HEK293 (cell line): Measurements from ENCODE around the gene SPRED2.

ENCODE experiments used
- BCL11A ChIP-seq: fragments of 450-650 bp; formaldehyde crosslinking; IDR thresholded peaks from 2 replicates; pipeline ENCODE4 v1.5.1; 2016; ENCODE audit warnings: low read depth, missing biosample characterization, missing genetic modification characterization
- GLIS2 ChIP-seq: fragments of 450-650 bp; formaldehyde crosslinking; IDR thresholded peaks from 2 replicates; pipeline ENCODE4 v1.5.1; 2016; ENCODE audit warnings: missing biosample characterization, missing genetic modification characterization
- HOXC10 ChIP-seq: sonication (generic); formaldehyde crosslinking; IDR thresholded peaks from 2 replicates; pipeline ENCODE4 v1.8.1; 2023; ENCODE audit warnings: mild to moderate bottlenecking, missing genetic modification reagents
- IKZF3 ChIP-seq: fragments of 450-650 bp; IDR thresholded peaks from 2 replicates; pipeline ENCODE4 v1.5.0; 2018; ENCODE audit warnings: missing biosample characterization, mild to moderate bottlenecking, missing genetic modification characterization, moderate library complexity
- KLF8 ChIP-seq: fragments of 450-650 bp; formaldehyde crosslinking; IDR thresholded peaks from 2 replicates; pipeline ENCODE4 v1.5.1; 2016; ENCODE audit warnings: missing biosample characterization, missing genetic modification characterization
- PRDM1 ChIP-seq: fragments of 450-650 bp; formaldehyde crosslinking; IDR thresholded peaks from 2 replicates; pipeline ENCODE4; 2016; ENCODE audit warnings: missing biosample characterization, missing genetic modification characterization
- PRDM2 ChIP-seq: fragments of 450-650 bp; formaldehyde crosslinking; IDR thresholded peaks from 2 replicates; pipeline ENCODE4 v1.5.1; 2016; ENCODE audit warnings: missing biosample characterization, missing genetic modification characterization, borderline replicate concordance
- TRIM28 ChIP-seq: IDR thresholded peaks from 2 replicates; pipeline ENCODE4 v1.6.1; 2011; ENCODE audit warnings: low read length, control low read depth, borderline replicate concordance
- ZBTB17 ChIP-seq: fragments of 450-650 bp; formaldehyde crosslinking; IDR thresholded peaks from 2 replicates; pipeline ENCODE4 v1.5.1; 2016; ENCODE audit warnings: missing biosample characterization, missing genetic modification characterization
- ZBTB20 ChIP-seq: fragments of 450-650 bp; formaldehyde crosslinking; IDR thresholded peaks from 2 replicates; pipeline ENCODE4 v1.5.1; 2016; ENCODE audit warnings: missing biosample characterization, missing genetic modification characterization
- ZBTB44 ChIP-seq: fragments of 450-650 bp; IDR thresholded peaks from 2 replicates; pipeline ENCODE4 v1.5.1; 2018; ENCODE audit warnings: missing biosample characterization, mild to moderate bottlenecking, missing genetic modification characterization
- ZBTB49 ChIP-seq: fragments of 450-650 bp; formaldehyde crosslinking; IDR thresholded peaks from 2 replicates; pipeline ENCODE4 v1.5.1; 2016; ENCODE audit warnings: missing biosample characterization, missing genetic modification characterization, low read depth
- ZNF121 ChIP-seq: fragments of 450-650 bp; formaldehyde crosslinking; IDR thresholded peaks from 2 replicates; pipeline ENCODE4 v1.5.1; 2016; ENCODE audit warnings: missing biosample characterization, missing genetic modification characterization
- ZNF155 ChIP-seq: fragments of 450-650 bp; formaldehyde crosslinking; IDR thresholded peaks from 2 replicates; pipeline ENCODE4 v1.5.1; 2016; ENCODE audit warnings: missing biosample characterization, missing genetic modification characterization
- ZNF18 ChIP-seq: fragments of 450-650 bp; formaldehyde crosslinking; IDR thresholded peaks from 2 replicates; pipeline ENCODE4 v1.5.1; 2016; ENCODE audit warnings: missing biosample characterization, missing genetic modification characterization
- ZNF433 ChIP-seq: fragments of 450-650 bp; formaldehyde crosslinking; IDR thresholded peaks from 2 replicates; pipeline ENCODE4 v1.5.1; 2016; ENCODE audit warnings: missing biosample characterization, missing genetic modification characterization, low read depth
- ZNF488 ChIP-seq: fragments of 450-650 bp; formaldehyde crosslinking; IDR thresholded peaks from 2 replicates; pipeline ENCODE4 v1.5.1; 2016; ENCODE audit warnings: missing biosample characterization, missing genetic modification characterization
- ZNF501 ChIP-seq: fragments of 450-650 bp; formaldehyde crosslinking; IDR thresholded peaks from 2 replicates; pipeline ENCODE4 v1.5.1; 2016; ENCODE audit warnings: missing biosample characterization, missing genetic modification characterization
- ZNF549 ChIP-seq: fragments of 450-650 bp; IDR thresholded peaks from 2 replicates; pipeline ENCODE4 v1.5.1; 2018; ENCODE audit warnings: missing biosample characterization, missing genetic modification characterization, mild to moderate bottlenecking, inconsistent platforms, moderate library complexity
- ZNF558 ChIP-seq: fragments of 450-650 bp; formaldehyde crosslinking; IDR thresholded peaks from 2 replicates; pipeline ENCODE4 v1.5.1; 2016; ENCODE audit warnings: missing biosample characterization, missing genetic modification characterization
- ZNF600 ChIP-seq: fragments of 450-650 bp; formaldehyde crosslinking; IDR thresholded peaks from 2 replicates; pipeline ENCODE4 v1.5.1; 2016; ENCODE audit warnings: missing biosample characterization, missing genetic modification characterization
- ZNF645 ChIP-seq: fragments of 450-650 bp; formaldehyde crosslinking; IDR thresholded peaks from 2 replicates; pipeline ENCODE4; 2016; ENCODE audit warnings: missing biosample characterization, missing genetic modification characterization
- ZNF658 ChIP-seq: fragments of 450-650 bp; formaldehyde crosslinking; IDR thresholded peaks from 2 replicates; pipeline ENCODE4; 2016; ENCODE audit warnings: missing biosample characterization, missing genetic modification characterization
- ZNF660 ChIP-seq: fragments of 450-650 bp; IDR thresholded peaks from 2 replicates; pipeline ENCODE4 v1.5.1; 2018; ENCODE audit warnings: missing biosample characterization, mild to moderate bottlenecking, missing genetic modification characterization
- ZNF701 ChIP-seq: fragments of 450-650 bp; formaldehyde crosslinking; IDR thresholded peaks from 2 replicates; pipeline ENCODE4 v1.5.1; 2016; ENCODE audit warnings: missing biosample characterization, missing genetic modification characterization
- ZNF707 ChIP-seq: fragments of 450-650 bp; formaldehyde crosslinking; IDR thresholded peaks from 2 replicates; pipeline ENCODE4 v1.5.1; 2016; ENCODE audit warnings: missing biosample characterization, missing genetic modification characterization
- ZNF776 ChIP-seq: fragments of 450-650 bp; formaldehyde crosslinking; IDR thresholded peaks from 2 replicates; pipeline ENCODE4 v1.5.0; 2017; ENCODE audit warnings: missing biosample characterization, missing genetic modification characterization, borderline replicate concordance
- ZSCAN16 ChIP-seq: fragments of 450-650 bp; formaldehyde crosslinking; IDR thresholded peaks from 2 replicates; pipeline ENCODE4 v1.5.1; 2016; ENCODE audit warnings: missing biosample characterization, missing genetic modification characterization
- ZSCAN23 ChIP-seq: fragments of 450-650 bp; formaldehyde crosslinking; IDR thresholded peaks from 2 replicates; pipeline ENCODE4 v1.5.1; 2016; ENCODE audit warnings: missing biosample characterization, missing genetic modification characterization

SPRED2 gene

GRCh38 chr2:65349863-65350262 lies 82.5 kb downstream of the SPRED2 start (continued):
- TF ChIP-seq ZNF18 (tag by site-specific recombination) (no peak), ZNF660 (tag by site-specific recombination) (0 out of 2 replicates have a peak, but pooled peaks have one; percentile 13), GLIS2 (tag by site-specific recombination) (no peak), ZSCAN16 (tag by site-specific recombination) (no peak), IKZF3 (tag by site-specific recombination) (0 out of 2 replicates have a peak, but pooled peaks have one; percentile 37), ZNF658 (no peak), ZNF501 (no peak), PRDM1 (no peak), BCL11A (no peak), ZNF155 (no peak), ZNF558 (tag by site-specific recombination) (no peak), ZNF121 (tag by site-specific recombination) (no peak), ZNF600 (tag by site-specific recombination) (0 out of 2 replicates have a peak, but pooled peaks have one; percentile 41), ZBTB17 (tag by site-specific recombination) (peak; percentile 48; the same call in 1 of the 2 replicates), ZNF701 (tag by site-specific recombination) (no peak), ZNF645 (no peak), PRDM2 (tag by site-specific recombination) (no peak), KLF8 (tag by site-specific recombination) (no peak), ZNF776 (no peak), ZSCAN23 (tag by site-specific recombination) (no peak), ZBTB49 (tag by site-specific recombination) (no peak), TRIM28 (0 out of 2 replicates have a peak, but pooled peaks have one; percentile 27), ZNF707 (tag by site-specific recombination) (no peak), ZBTB20 (tag by site-specific recombination) (no peak), HOXC10 (CRISPR knock-in tag) (no peak), ZNF433 (no peak), ZBTB44 (tag by site-specific recombination) (0 out of 2 replicates have a peak, but pooled peaks have one; percentile 14), ZNF549 (tag by site-specific recombination) (no peak), ZNF488 (no peak)
